HG02852 (cell line): ENCODE measurements around the gene APOE.
"Not testable (repeated sequence)": the region's sequence is repeated elsewhere in the genome, so short reads cannot be mapped to it uniquely, and the experiment has no call there.

ENCODE experiments used
- ATAC-seq: cut with Tn5 transposase; IDR thresholded peaks from one replicate; pipeline ENCODE4 v1.9.1; 2021; ENCODE audit warnings: mild to moderate bottlenecking, moderate library complexity; ENCODE audit not compliant: unreplicated experiment

Gene APOE

DNA sequence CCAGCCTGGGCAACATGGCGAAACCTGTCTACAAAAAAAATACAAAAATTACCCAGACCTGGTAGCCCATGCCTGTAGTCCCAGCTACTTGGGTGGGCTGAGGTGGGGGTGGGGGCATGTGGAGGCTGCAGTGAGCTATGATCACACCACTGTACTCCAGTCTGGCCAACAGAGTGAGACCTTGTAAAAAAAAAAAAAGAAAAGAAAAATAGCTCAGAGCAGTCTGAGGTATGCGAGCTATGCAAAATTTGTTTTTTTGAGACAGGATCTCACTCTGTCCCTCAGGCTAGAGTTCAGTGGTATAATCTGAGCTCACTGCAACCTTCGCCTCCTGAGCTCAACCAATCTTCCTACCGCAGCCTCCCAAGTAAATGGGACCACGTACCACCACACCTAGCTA, 21.7 kb upstream of the APOE start:
- ATAC-seq, result no peak

DNA sequence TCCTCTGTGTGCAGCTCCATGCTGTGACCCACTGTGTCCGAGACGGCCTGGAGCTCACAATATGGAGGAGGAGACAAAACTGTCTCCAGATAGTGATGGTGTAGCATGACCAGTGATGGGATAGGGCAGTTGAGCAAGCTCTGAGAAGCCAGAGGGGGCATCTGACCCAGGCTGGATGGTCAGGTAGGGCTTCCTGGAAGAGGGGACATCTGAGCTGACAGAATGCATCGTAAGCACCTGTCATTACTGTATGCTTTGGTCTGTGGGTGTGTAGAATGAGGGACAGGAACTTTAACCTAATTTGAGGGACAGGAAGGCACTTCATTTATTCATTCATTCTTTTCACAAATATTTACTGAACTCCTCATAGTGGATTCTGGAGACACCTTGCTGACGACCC, 21.0 kb upstream of the APOE start:
- no peak for ATAC-seq

DNA sequence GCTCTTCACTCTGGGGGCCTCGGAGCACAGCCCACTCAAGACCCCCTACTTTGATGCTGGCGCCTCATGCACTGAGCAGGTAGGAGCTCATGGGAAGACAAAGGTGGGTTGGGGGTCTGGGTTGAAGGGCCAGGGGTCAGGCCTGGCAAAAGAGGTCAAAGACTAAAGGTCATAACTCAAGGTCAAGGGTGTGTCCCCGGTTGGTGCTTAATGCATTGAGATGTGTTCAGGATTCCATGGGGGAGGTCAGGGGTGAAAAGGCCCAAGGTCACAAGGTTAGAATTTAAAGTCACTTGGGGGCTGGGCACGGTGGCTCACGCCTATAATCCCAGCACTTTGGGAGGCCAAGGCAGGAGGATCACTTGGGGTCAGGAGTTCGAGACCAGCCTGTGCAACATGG, 19.5 kb upstream of the APOE start:
- ATAC-seq, result no peak

- ATAC-seq, result no peak
Observed at GRCh38 chr19:44887648-44888047, 17.9 kb upstream of the APOE start.

GRCh38 chr19:44888335-44888734, 17.3 kb upstream of the APOE start:
- ATAC-seq, result not testable (repeated sequence)

- no peak for ATAC-seq
Observed at GRCh38 chr19:44889830-44890365, 15.7 kb upstream of the APOE start.

DNA sequence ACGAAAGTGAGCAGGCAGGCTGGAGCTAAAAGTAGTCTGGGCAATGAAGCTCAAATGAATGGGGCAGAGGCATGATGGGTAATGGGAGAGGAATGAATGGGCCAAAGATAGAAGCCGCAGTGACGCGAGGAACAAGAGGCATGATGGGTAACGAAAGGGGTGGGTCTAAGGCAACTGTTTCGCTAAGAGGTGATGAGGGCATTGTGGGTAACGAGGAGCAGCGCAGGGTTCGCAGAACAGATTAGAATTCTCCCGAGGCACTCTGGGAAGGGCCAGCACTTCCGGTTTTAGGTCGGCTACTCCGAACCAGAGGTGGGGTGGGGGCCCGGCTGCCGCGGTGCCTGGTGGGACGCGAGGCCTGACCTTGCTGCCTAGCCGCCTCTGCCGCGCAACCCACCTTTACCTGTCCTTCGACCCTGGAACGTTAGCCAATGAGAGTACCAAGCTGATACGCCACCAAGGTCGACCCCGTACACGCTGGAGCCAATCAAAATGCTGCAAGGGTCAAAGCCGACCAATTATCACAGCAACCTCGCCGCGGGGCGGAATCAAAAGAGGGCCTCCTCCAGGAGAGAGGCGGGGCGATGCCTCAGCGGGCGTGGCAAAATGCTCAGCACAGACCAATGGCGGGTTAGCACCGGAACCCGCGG, 15.1 kb upstream of the APOE start:
- peak; percentile 83 for ATAC-seq

- ATAC-seq, result peak; percentile 63
Observed at GRCh38 chr19:44891016-44891882, 14.3 kb upstream of the APOE start, which contains the start of gene TOMM40. TOMM40 (plus strand) TSS chr19:44891254; CDS start chr19:44891416, 162 bp downstream.

- ATAC-seq, result no peak
Observed at GRCh38 chr19:44892932-44893331, 12.7 kb upstream of the APOE start.

DNA sequence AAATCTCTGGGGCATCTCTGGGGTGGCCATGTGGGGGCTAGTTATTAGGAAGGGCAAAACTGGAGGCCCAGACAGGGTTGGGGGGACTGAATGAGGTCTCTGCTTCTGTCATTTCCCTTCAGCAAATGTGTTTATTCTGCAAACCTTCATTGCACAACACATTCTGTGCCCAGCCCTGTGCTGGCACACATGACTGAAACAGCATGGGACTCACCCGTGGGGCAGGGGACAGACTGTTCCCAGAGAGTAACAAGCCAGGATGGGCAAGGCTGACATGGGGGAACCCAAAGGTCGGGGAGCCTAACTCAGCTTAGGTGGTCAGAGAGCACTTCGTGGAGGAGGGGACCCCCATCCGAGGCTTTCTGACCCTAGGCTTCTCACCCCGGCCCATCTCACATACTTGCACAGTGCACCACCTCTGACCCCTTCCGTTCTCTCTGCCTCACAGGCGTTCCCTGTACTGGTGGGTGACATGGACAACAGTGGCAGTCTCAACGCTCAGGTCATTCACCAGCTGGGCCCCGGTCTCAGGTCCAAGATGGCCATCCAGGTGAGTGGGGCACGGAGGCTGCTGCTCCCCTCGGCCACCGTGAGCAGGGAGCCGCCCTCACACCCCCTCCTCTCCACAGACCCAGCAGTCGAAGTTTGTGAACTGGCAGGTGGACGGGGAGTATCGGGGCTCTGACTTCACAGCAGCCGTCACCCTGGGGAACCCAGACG, 12.1 kb upstream of the APOE start:
- no peak for ATAC-seq

- ATAC-seq, result no peak
Observed at GRCh38 chr19:44894052-44894400, 11.6 kb upstream of the APOE start.

DNA sequence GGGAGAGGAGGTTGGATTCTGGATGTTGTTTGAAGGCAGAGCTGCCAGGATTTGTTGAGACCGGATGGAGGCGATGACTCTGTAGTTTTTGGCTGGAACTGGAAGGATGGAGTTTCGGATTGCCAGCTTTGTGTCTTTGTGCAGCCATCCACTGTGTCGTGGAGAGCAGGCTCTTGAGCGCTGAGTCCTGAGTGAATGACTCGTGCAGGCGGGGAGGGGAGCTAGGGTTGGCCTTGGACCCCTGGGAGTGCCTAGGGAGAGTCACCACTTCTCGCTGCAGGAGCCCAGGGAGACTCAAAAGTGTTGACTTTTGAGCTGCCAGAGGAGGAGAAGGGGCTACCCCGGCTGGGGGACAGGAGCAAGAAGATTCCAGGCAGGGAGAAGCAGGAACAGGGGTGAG, 10.7 kb upstream of the APOE start:
- no peak for ATAC-seq

DNA sequence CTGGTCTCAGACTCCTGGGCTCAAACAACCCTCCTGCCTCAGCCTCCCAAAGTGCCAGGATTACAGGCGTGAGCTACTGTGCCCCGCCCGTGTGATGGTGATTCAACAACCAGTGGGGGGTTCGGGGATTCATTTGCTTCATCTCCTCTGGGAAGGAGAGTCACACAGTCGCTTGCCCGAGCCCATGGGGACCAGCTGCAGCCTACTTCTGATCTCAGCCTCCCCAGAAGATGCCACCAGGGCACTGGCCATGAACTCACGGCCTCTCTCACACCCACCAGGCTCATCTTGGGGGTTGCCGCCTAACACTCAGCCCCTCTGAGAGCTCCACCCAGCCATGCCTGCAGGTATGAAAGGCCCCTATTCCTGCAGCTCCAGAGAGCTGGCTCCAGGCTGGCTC, 7.8 kb upstream of the APOE start:
- ATAC-seq, result no peak

- ATAC-seq, result no peak
Observed at GRCh38 chr19:44900328-44901244, 5.0 kb upstream of the APOE start.

DNA sequence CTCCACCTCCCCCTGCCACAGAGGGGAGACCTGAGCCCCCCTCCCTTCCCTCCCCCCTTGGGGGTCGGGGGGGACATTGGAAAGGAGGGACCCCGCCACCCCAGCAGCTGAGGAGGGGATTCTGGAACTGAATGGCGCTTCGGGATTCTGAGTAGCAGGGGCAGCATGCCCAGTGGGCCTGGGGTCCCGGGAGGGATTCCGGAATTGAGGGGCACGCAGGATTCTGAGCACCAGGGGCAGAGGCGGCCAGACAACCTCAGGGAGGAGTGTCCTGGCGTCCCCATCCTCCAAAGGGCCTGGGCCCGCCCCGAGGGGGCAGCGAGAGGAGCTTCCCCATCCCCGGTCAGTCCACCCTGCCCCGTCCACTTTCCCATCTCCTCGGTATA, 2.4 kb upstream of the APOE start:
- ATAC-seq, result no peak

DNA sequence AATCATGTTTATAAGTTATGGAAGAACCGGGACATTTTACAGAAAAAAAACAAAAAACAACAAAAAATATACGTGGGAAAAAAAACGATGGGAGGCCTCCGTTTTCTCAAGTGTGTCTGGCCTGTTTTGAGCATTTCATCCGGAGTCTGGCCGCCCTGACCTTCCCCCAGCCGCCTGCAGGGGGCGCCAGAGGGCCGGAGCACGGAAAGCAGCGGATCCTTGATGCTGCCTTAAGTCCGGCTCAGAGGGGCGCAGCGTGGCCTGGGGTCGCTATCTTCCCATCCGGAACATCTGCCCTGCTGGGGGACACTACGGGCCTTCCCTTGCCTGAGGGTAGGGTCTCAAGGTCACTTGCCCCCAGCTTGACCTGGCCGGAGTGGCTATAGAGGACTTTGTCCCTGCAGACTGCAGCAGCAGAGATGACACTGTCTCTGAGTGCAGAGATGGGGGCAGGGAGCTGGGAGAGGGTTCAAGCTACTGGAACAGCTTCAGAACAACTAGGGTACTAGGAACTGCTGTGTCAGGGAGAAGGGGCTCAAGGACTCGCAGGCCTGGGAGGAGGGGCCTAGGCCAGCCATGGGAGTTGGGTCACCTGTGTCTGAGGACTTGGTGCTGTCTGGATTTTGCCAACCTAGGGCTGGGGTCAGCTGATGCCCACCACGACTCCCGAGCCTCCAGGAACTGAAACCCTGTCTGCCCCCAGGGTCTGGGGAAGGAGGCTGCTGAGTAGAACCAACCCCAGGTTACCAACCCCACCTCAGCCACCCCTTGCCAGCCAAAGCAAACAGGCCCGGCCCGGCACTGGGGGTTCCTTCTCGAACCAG, 1.8 kb upstream of the APOE start:
- ATAC-seq, result no peak

GRCh38 chr19:44904426-44904994, 1.1 kb upstream of the APOE start:
- no peak for ATAC-seq

DNA sequence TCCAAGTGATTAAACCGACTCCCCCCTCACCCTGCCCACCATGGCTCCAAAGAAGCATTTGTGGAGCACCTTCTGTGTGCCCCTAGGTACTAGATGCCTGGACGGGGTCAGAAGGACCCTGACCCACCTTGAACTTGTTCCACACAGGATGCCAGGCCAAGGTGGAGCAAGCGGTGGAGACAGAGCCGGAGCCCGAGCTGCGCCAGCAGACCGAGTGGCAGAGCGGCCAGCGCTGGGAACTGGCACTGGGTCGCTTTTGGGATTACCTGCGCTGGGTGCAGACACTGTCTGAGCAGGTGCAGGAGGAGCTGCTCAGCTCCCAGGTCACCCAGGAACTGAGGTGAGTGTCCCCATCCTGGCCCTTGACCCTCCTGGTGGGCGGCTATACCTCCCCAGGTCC, 2.0 kb downstream of the APOE start:
- no peak for ATAC-seq

- no peak for ATAC-seq
Observed at GRCh38 chr19:44908074-44908835, 2.7 kb downstream of the APOE start.
